ENCODE results near the gene STAU1.
"Not testable (repeated sequence)": the region's sequence is repeated elsewhere in the genome, so short reads cannot be mapped to it uniquely, and the experiment has no call there.

Gene STAU1

DNA sequence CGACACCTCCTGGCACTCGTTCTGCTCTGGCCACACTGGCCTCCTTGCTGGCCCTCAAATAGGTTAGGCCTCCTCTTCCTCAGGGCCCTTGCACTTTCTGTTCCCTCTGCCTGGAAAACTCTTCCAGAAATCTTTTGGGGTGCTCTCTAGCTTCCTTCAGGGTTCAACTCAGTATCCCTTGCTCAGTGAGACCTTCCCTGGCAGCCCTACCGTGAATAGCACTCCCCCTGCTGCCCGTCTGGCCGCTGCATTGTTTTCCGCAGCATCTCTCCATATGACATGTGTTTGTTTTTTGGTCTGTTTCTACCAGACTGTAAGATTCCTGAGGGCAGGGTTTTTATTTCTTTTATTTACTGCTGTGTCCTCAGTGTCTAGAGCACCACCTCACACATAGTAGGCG lies 37.8 kb upstream of the STAU1 start:
- DNase-seq (ENCODE audit: low read depth, low spot score), result no peak
- Histone ChIP-seq H3K9me3 (ENCODE audit: control insufficient read depth, insufficient read depth, low read length) (no peaks in the 10 kb centered on the region), H3K36me3 (ENCODE audit: control insufficient read depth, insufficient read depth, low read length) (peaks cover 36% of the 10 kb centered on the region), H3K4me1 (ENCODE audit: control insufficient read depth, insufficient read depth, low read length) (no peaks in the 10 kb centered on the region), H3K27ac (ENCODE audit: low read length) (no peak overlapping the region), H3K4me3 (ENCODE audit: low read length) (no peak overlapping the region), H3K27me3 (ENCODE audit: control insufficient read depth, insufficient read depth, low read length) (no peaks in the 10 kb centered on the region)
- WGBS (ENCODE audit: insufficient coverage, insufficient read length), result no CpG with 5 or more reads among the region's 7 CpGs

DNA sequence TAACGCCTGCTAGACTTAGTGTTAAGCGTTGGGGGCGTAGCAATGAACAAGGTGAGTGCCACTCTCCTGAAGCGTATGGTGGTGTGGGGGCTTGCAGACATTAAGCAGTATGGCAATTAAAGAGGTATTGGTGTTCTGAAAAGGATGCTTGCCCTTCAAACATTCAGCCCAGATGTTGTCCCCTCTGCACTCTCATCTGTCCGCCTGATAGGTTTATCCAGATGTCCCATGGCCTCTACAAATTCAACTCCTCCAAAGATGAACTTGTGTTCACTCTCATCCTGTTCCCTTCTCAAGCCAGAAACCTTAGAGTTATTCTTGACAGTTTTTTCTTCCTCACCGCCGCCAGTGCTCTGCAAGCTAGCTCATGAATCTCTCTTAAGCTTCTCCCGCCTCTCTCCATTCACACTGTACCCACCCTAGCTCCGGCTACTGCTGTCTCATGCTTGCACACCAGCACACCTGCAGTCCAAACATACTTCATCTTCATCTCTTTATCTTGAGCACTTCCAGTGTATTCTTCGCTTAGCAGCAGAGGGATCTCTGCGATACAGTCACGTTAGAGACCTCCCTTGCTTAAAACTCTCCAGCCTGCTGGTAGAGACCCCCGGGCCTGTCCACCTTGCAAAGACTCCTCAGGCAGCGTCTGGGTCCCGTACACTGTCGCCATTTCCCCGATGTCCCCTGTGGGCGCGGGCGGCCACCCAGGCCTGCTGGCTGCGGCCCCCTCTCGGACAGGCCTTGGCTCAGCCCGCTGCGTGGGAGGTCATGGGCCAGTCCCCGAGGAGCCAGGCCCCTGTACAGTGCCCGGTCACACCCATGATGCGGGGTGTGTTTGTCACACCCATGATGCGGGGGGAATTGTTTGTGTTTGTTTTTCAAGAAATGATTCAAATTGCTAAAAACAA lies 32.0 kb upstream of the STAU1 start:
- no peak for DNase-seq (ENCODE audit: low read depth, low spot score)
- Histone ChIP-seq H3K4me3 (ENCODE audit: low read length) (peak overlapping the region; percentile 85; the same call in 1 of the 2 replicates), H3K27me3 (ENCODE audit: control insufficient read depth, insufficient read depth, low read length) (no peaks in the 10 kb centered on the region), H3K36me3 (ENCODE audit: control insufficient read depth, insufficient read depth, low read length) (peaks cover 14% of the 10 kb centered on the region; the same call in 1 of the 2 replicates), H3K4me1 (ENCODE audit: control insufficient read depth, insufficient read depth, low read length) (no peaks in the 10 kb centered on the region; the same call in 1 of the 2 replicates), H3K27ac (ENCODE audit: low read length) (no peak overlapping the region), H3K9me3 (ENCODE audit: control insufficient read depth, insufficient read depth, low read length) (no peaks in the 10 kb centered on the region)
- no CpG with 5 or more reads among the region's 28 CpGs for WGBS (ENCODE audit: insufficient coverage, insufficient read length)

DNA sequence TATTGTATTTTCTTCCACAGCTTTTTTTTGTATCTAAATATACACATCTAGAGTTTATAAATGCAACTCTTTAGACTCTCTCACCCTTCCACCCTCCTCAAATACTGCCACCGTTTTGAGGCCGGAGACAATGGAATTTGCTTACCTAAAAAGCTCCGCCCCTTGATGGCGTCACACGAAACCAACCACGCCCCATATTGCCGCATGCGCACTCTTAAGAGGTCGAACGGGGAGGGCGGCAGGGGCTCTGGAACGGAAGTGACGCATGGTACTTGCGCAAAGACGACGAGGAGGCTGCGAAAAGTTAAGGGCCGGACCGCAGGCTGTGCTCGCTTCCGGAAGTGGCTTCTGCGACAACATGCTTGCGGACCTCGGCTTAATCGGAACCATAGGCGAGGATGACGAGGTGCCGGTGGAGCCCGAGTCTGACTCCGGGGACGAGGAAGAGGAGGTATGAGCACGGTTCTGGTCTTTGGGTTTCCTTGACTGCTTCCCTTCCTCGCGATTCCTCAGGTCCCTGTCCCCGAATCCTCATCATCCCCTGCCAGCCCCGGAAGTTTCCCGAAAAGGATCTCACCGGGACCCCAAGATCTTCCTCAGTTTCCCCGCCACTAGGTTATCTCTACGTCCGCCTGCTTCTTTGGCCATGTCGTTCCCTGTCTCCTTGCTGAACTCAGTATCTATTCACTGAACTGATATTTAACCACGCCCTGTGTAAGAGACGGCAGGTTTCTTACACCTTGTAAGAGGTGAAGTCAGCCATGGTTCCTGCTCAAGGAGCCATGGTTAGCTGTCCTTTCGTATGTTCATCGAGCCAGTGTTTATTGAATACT lies 31.2 kb upstream of the STAU1 start, which contains the start of gene DDX27:
Gene DDX27, plus strand, starts transcription at position 326 of the 833 bp plus-strand sequence. Its CDS starts 33 bp downstream, at position 359.
- Histone ChIP-seq H3K4me3 (ENCODE audit: low read length) (peak within 1 kb of the TSS; percentile 85; the same call in 1 of the 2 replicates), H3K27me3 (ENCODE audit: control insufficient read depth, insufficient read depth, low read length) (no peaks in the 10 kb centered on the region), H3K36me3 (ENCODE audit: control insufficient read depth, insufficient read depth, low read length) (peaks cover 11% of the 10 kb centered on the region; the same call in 1 of the 2 replicates), H3K9me3 (ENCODE audit: control insufficient read depth, insufficient read depth, low read length) (no peaks in the 10 kb centered on the region), H3K4me1 (ENCODE audit: control insufficient read depth, insufficient read depth, low read length) (no peaks in the 10 kb centered on the region; the same call in 1 of the 2 replicates), H3K27ac (ENCODE audit: low read length) (no peak within 1 kb of the TSS)
- peak; percentile 99 for DNase-seq (ENCODE audit: low read depth, low spot score)
- no CpG with 5 or more reads among the region's 46 CpGs for WGBS (ENCODE audit: insufficient coverage, insufficient read length)

DNA sequence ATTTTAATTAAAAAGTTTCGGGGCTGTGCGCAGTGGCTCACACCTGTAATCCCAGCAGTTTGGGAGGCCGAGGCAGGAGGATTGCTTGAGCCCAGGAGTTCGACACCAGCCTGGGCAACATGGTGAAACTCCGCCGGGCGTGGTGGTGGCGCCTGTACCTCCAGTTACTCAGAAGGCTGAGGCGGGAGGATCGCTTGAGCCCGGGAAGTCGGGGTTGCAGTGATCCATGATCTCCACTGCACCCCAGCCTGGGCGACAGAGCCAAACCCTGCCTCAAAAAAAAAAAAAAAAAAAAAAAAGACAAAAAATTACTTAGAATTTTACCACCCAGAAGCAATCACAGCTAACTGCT lies 30.6 kb upstream of the STAU1 start:
- not testable (repeated sequence) for DNase-seq (ENCODE audit: low read depth, low spot score); H3K9me3 ChIP-seq (ENCODE audit: control insufficient read depth, insufficient read depth, low read length); H3K4me3 ChIP-seq (ENCODE audit: low read length); H3K36me3 ChIP-seq (ENCODE audit: control insufficient read depth, insufficient read depth, low read length); H3K4me1 ChIP-seq (ENCODE audit: control insufficient read depth, insufficient read depth, low read length); H3K27ac ChIP-seq (ENCODE audit: low read length); H3K27me3 ChIP-seq (ENCODE audit: control insufficient read depth, insufficient read depth, low read length)
- no CpG with 5 or more reads among the region's 13 CpGs for WGBS (ENCODE audit: insufficient coverage, insufficient read length)

DNA sequence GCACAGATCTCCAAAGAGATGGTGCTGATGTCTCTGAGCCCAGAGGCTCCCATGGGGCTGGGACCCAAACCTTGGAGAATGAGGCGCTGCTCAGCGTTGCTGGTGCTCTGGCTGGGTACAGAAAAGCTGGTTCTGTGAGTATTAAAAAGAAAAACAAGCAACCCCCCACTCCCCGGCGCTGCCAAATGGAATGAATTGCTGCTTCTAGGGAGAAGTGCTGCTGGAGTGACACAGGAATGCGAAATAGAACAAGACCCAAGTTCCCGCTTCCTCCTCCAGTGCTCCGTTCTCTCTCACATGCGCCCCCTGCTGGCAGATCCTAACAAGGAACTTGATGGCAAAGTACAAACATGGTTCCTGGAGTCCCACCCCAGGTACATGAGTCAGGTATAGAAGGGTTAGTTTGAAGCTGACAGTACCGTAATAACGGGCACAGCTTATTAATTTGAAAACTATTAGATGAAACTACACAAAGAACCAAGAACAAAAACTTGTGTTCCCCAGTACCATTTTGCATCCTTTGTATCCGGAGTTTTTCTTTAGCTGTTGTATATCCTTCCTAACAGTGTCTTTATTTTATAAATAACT lies 29.0 kb upstream of the STAU1 start:
- Histone ChIP-seq H3K36me3 (ENCODE audit: control insufficient read depth, insufficient read depth, low read length) (peaks cover 3% of the 10 kb centered on the region; the same call in 1 of the 2 replicates), H3K4me1 (ENCODE audit: control insufficient read depth, insufficient read depth, low read length) (no peaks in the 10 kb centered on the region; the same call in 1 of the 2 replicates), H3K9me3 (ENCODE audit: control insufficient read depth, insufficient read depth, low read length) (no peaks in the 10 kb centered on the region), H3K27ac (ENCODE audit: low read length) (no peak overlapping the region), H3K4me3 (ENCODE audit: low read length) (no peak overlapping the region), H3K27me3 (ENCODE audit: control insufficient read depth, insufficient read depth, low read length) (no peaks in the 10 kb centered on the region)
- WGBS (ENCODE audit: insufficient coverage, insufficient read length), result no CpG with 5 or more reads among the region's 11 CpGs
- peak; percentile 95 for DNase-seq (ENCODE audit: low read depth, low spot score)

DNA sequence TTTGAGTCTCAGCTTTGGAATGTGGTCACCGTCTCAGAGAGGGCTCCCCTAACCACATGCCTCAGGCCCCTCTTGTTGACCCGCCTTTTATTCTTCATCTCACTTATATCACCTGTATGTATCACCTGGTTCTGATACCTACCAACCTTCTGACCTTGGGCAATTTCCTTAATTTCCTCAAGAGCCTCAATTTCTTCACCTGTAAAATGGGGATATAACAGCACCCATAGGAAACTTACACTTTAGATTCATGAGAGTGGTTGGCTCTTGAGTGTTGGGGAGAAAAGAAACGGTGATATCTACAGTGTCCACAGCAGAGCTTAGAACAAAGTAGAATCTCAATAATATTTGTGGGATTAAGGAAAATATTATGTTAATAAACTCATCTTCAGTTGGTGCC lies 27.1 kb upstream of the STAU1 start:
- H3K27me3 ChIP-seq (ENCODE audit: control insufficient read depth, insufficient read depth, low read length), result no peaks in the 10 kb centered on the region
- no peak overlapping the region for H3K27ac ChIP-seq (ENCODE audit: low read length)
- H3K36me3 ChIP-seq (ENCODE audit: control insufficient read depth, insufficient read depth, low read length), result no peaks in the 10 kb centered on the region
- no peak for DNase-seq (ENCODE audit: low read depth, low spot score)
- no CpG with 5 or more reads among the region's 3 CpGs for WGBS (ENCODE audit: insufficient coverage, insufficient read length)
- no peak overlapping the region for H3K4me3 ChIP-seq (ENCODE audit: low read length)
- H3K4me1 ChIP-seq (ENCODE audit: control insufficient read depth, insufficient read depth, low read length), result no peaks in the 10 kb centered on the region
- no peaks in the 10 kb centered on the region for H3K9me3 ChIP-seq (ENCODE audit: control insufficient read depth, insufficient read depth, low read length)

DNA sequence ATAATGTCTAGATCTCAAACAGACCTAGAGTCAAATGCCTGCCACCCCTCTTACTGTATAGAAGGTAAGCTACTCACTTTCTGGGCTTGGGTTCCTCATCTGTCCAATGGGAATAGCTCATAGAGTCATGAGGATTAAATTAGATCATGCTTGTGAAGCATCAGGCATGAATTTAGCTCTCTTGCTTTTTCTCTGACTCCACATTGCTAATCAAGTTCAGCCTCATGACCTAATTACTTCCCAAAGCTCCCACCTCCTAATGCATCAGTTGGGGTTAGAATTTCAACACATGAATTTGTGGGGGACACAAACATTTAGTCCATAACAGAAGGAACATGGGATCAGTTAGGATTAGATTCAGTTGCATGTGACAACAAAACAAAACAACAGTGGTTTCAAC lies 26.4 kb upstream of the STAU1 start:
- Histone ChIP-seq H3K27ac (ENCODE audit: low read length) (no peak overlapping the region), H3K4me1 (ENCODE audit: control insufficient read depth, insufficient read depth, low read length) (no peaks in the 10 kb centered on the region), H3K36me3 (ENCODE audit: control insufficient read depth, insufficient read depth, low read length) (no peaks in the 10 kb centered on the region), H3K4me3 (ENCODE audit: low read length) (no peak overlapping the region), H3K27me3 (ENCODE audit: control insufficient read depth, insufficient read depth, low read length) (no peaks in the 10 kb centered on the region), H3K9me3 (ENCODE audit: control insufficient read depth, insufficient read depth, low read length) (no peaks in the 10 kb centered on the region)
- DNase-seq (ENCODE audit: low read depth, low spot score), result no peak

DNA sequence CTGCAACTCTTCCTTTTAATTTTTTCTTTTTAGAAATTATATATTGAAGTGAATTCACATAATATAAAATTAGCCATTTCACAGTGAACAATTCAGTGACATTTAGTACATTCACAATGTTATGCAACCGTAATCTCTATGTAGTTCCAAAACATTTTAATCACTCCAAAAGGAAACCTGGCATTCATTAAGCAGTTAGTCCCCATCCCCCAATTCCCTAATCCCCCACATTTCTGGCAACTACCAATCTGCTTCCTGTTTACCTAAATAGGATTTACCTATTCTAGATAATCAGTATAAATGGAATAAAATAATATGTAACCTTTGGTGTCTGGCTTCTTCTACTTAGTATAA lies 22.6 kb upstream of the STAU1 start:
- DNase-seq (ENCODE audit: low read depth, low spot score), result no peak
- H3K27me3 ChIP-seq (ENCODE audit: control insufficient read depth, insufficient read depth, low read length), result no peaks in the 10 kb centered on the region
- no peaks in the 10 kb centered on the region for H3K9me3 ChIP-seq (ENCODE audit: control insufficient read depth, insufficient read depth, low read length)
- H3K4me1 ChIP-seq (ENCODE audit: control insufficient read depth, insufficient read depth, low read length), result no peaks in the 10 kb centered on the region
- H3K4me3 ChIP-seq (ENCODE audit: low read length), result no peak overlapping the region
- no CpG with 5 or more reads among the region's 1 CpG for WGBS (ENCODE audit: insufficient coverage, insufficient read length)
- no peaks in the 10 kb centered on the region for H3K36me3 ChIP-seq (ENCODE audit: control insufficient read depth, insufficient read depth, low read length)
- no peak overlapping the region for H3K27ac ChIP-seq (ENCODE audit: low read length)

DNA sequence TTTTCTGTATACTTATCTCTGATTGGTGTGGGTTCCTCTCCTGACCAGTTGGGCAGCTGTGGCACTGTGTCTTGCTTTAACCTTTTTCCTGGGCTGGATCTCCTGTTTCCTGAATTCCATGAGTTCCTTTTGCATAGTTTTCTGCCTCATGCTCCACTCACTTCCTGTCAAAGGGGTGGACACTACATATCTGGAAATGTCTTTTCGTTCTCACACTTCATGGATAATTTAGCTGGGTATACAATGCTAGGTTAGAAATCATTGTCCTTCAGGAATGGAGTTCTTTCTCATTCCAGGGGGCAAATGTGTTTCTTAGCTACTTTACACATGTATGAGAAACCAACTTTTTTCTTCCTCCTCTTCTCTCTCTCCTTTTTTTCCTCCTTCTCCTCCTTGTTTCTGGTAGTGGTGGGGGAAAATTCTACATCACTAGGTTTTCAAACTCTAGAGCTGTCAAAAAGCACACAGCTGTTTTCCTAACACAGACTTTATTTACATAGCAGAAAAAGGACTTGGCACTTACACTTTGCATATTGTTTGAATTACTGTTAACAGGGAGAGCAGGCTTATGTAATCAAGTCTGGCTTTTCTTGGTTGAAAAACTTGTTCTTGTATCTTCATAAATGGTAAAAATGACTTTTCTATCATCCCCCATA lies 22.1 kb upstream of the STAU1 start:
- no peaks in the 10 kb centered on the region for H3K27me3 ChIP-seq (ENCODE audit: control insufficient read depth, insufficient read depth, low read length)
- no peaks in the 10 kb centered on the region for H3K4me1 ChIP-seq (ENCODE audit: control insufficient read depth, insufficient read depth, low read length)
- H3K27ac ChIP-seq (ENCODE audit: low read length), result no peak overlapping the region
- no peaks in the 10 kb centered on the region for H3K9me3 ChIP-seq (ENCODE audit: control insufficient read depth, insufficient read depth, low read length)
- no peak for DNase-seq (ENCODE audit: low read depth, low spot score)
- H3K36me3 ChIP-seq (ENCODE audit: control insufficient read depth, insufficient read depth, low read length), result no peaks in the 10 kb centered on the region
- no peak overlapping the region for H3K4me3 ChIP-seq (ENCODE audit: low read length)
- WGBS (ENCODE audit: insufficient coverage, insufficient read length), result no CpG with 5 or more reads among the region's 1 CpG

DNA sequence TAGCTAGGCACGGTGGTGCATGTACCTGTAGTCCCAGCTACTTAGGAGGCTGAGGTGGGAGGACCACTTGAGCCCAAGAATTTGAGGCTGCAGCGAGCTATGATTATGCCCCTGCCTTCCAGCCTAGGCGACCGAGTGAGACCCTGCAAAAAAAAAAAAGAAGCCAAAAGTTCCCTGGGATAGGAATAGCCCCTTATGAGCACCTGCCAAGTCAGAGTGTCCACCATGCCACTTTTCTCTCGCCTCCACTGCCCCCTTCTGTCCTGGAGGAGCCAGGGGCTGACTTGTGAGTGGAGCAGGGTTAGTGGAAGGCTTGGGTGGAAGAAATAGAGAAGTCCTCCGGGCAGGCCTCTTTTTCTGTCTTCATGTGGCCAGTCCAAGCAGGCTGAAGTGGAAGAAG lies 18.9 kb upstream of the STAU1 start:
- no peaks in the 10 kb centered on the region for H3K27me3 ChIP-seq (ENCODE audit: control insufficient read depth, insufficient read depth, low read length)
- no peak for DNase-seq (ENCODE audit: low read depth, low spot score)
- no peaks in the 10 kb centered on the region for H3K9me3 ChIP-seq (ENCODE audit: control insufficient read depth, insufficient read depth, low read length)
- H3K4me3 ChIP-seq (ENCODE audit: low read length), result no peak overlapping the region
- no CpG with 5 or more reads among the region's 6 CpGs for WGBS (ENCODE audit: insufficient coverage, insufficient read length)
- H3K36me3 ChIP-seq (ENCODE audit: control insufficient read depth, insufficient read depth, low read length), result no peaks in the 10 kb centered on the region
- H3K4me1 ChIP-seq (ENCODE audit: control insufficient read depth, insufficient read depth, low read length), result no peaks in the 10 kb centered on the region
- no peak overlapping the region for H3K27ac ChIP-seq (ENCODE audit: low read length)

Measured in iPS DF 6.9 (cell line).